GM18867 (cell line): Measurements from ENCODE around the gene RAPGEF3.

Source experiments
- ATAC-seq: cut with Tn5 transposase; IDR thresholded peaks from one replicate; pipeline ENCODE4 v1.9.1; 2021; ENCODE audit warnings: mild to moderate bottlenecking, moderate library complexity; ENCODE audit not compliant: unreplicated experiment

Gene RAPGEF3

GRCh38 chr12:47745485-47746041, 13.1 kb downstream of the RAPGEF3 start:
- ATAC-seq: no peak

- no peak for ATAC-seq
Measured at GRCh38 chr12:47744778-47745436, 13.8 kb downstream of the RAPGEF3 start.

GRCh38 chr12:47744005-47744651, 14.6 kb downstream of the RAPGEF3 start:
- ATAC-seq: no peak

GRCh38 chr12:47743311-47743860, 15.3 kb downstream of the RAPGEF3 start:
- no peak for ATAC-seq

- ATAC-seq: no peak
Measured at GRCh38 chr12:47742253-47742825, 16.3 kb downstream of the RAPGEF3 start.

- ATAC-seq: peak; percentile 48
Measured at GRCh38 chr12:47741340-47741703, 17.4 kb downstream of the RAPGEF3 start.

GRCh38 chr12:47740606-47741339, 17.9 kb downstream of the RAPGEF3 start:
- ATAC-seq: peak; percentile 53

- ATAC-seq: peak; percentile 54
Measured at GRCh38 chr12:47739979-47740378, 18.7 kb downstream of the RAPGEF3 start.

- no peak for ATAC-seq
Measured at GRCh38 chr12:47739297-47739696, 19.4 kb downstream of the RAPGEF3 start.

GRCh38 chr12:47737936-47738594, 20.6 kb downstream of the RAPGEF3 start:
- ATAC-seq: no peak

GRCh38 chr12:47736877-47737676, 21.6 kb downstream of the RAPGEF3 start:
- ATAC-seq: no peak

GRCh38 chr12:47736216-47736615, 22.5 kb downstream of the RAPGEF3 start:
- ATAC-seq: no peak

GRCh38 chr12:47735649-47736048, 23.0 kb downstream of the RAPGEF3 start:
- ATAC-seq: no peak

GRCh38 chr12:47734725-47735480, 23.8 kb downstream of the RAPGEF3 start:
- no peak for ATAC-seq

GRCh38 chr12:47733142-47733541, 25.5 kb downstream of the RAPGEF3 start:
- no peak for ATAC-seq

GRCh38 chr12:47732504-47732903, 26.2 kb downstream of the RAPGEF3 start:
- ATAC-seq: no peak

- no peak for ATAC-seq
Measured at GRCh38 chr12:47731723-47732122, 27.0 kb downstream of the RAPGEF3 start.

- ATAC-seq: no peak
Measured at GRCh38 chr12:47730341-47730744, 28.3 kb downstream of the RAPGEF3 start.

- no peak for ATAC-seq
Measured at GRCh38 chr12:47729233-47729632, 29.4 kb downstream of the RAPGEF3 start.
